ENCODE measurements around the gene ACTL7A.

ACTL7A gene

DNA sequence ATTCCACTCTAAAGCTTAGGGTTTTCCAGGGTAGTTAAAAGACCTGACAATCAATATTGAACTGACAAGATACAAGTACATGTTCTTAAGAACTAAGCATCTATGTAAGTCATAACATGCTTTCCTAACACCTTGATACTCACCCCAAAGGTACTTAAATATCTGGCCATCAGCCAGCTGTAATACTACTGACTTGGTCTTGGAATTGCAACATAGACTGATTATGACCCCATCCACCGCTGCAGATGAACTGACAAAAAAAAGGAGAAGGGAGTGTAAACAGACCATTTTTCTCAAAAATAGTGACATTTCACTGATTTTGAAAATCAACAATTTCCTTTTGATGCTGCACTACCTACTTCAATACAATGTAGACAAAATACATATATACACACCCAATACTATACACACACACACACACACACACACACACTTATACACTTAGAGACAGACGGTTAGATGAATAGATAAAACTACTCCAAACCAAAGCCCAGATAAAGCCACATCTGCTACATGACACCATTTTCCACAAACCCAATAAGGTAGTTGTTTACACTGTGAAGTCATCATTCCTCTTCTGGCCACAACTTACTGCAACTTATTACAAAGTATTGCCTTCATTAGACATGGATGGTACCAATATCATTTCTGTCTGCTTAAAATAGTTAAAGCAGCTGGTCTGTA is 41.5 kb downstream of the ACTL7A start:
- no peak for TF ChIP-seq POLR2A (IDR thresholded peaks at IDR 0.05; ENCODE audit: low read length)
- TF ChIP-seq GATA1 (IDR thresholded peaks at IDR 0.05; ENCODE audit: low read depth, low read length): no peak
- DNase-seq: peak in 1 of 2 experiments; percentile 3

DNA sequence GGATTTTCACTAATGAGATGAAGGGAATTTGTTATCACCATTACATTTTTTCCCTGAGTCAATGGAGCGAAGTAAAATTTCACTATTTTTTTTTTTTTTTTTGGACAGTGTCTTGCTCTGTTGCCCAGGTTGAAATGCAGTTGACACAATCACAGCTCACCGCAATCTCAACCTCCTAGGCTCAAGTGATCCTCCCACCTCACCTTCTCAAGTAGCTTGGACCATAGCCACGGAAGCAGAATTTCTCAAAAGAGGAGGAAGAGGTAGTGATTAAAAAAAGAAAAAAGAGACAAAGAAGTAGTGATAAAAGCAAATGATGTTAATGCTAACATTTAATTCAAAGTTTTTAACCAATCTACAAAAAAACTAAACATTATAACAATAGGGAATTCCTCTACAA is 42.1 kb downstream of the ACTL7A start:
- DNase-seq: no peak
- TF ChIP-seq POLR2A (IDR thresholded peaks at IDR 0.05; ENCODE audit: low read length) (no peak), GATA1 (IDR thresholded peaks at IDR 0.05; ENCODE audit: low read depth, low read length) (no peak)

DNA sequence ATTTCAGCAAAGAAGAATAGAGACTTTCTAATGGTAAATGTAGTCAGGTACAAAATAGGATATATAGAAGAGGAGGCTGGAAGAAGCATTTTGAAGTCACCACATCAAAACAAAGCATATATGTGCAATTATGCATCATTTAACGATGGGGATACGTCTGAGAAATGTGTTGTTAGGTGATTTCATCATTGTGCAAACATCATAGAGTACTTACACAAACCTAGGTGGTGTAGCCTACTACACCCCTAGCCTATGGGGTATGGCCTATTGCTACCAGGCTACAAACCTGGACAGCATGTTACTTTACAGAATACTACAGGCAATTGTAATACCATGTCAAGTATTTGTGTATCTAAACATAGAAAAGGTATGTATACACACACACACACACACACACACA is 43.4 kb downstream of the ACTL7A start:
- TF ChIP-seq GATA1 (IDR thresholded peaks at IDR 0.05; ENCODE audit: low read depth, low read length) (no peak), POLR2A (IDR thresholded peaks at IDR 0.05; ENCODE audit: low read length) (no peak)
- no peak for DNase-seq

DNA sequence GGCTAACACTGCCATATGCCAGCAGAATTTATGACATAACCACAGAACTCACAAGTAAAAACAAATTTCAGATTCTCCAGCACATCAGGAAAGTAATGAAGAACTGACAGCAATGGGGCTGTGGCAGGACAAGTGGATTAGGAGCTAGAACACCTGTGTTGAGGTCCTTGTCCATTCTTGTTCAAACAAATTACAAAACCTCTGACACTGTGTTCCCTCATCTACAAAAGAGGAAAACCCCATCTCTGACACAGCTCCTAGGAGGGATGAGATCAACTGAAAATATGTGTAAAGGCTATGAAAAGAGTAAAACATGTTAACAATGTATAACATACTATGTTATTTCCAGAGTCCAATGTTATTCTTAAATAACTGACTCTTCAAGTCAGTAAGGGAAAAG is 48.3 kb downstream of the ACTL7A start:
- TF ChIP-seq GATA1 (IDR thresholded peaks at IDR 0.05; ENCODE audit: low read depth, low read length): no peak
- no peak for TF ChIP-seq POLR2A (IDR thresholded peaks at IDR 0.05; ENCODE audit: low read length)
- DNase-seq: no peak

DNA sequence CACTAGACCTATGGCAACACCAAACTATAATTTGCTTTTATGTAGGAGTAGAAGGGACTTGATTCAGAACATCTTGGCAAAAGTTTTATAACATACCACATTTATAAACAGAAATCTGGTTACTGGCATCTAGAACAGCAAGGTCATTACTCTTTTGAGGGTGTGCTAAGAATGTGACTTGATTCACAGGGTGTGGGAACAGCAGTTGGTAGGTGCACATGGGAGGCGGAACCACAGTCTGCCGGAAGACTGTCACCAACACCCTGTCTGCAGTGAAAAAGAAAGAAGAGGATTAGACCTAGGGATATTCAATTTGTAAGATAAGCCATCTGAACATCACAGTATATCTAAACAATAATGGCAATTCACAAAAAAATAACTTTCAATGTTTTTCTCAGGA is 48.8 kb downstream of the ACTL7A start:
- TF ChIP-seq GATA1 (IDR thresholded peaks at IDR 0.05; ENCODE audit: low read depth, low read length): no peak
- TF ChIP-seq POLR2A (IDR thresholded peaks at IDR 0.05; ENCODE audit: low read length): no peak
- DNase-seq: no peak

DNA sequence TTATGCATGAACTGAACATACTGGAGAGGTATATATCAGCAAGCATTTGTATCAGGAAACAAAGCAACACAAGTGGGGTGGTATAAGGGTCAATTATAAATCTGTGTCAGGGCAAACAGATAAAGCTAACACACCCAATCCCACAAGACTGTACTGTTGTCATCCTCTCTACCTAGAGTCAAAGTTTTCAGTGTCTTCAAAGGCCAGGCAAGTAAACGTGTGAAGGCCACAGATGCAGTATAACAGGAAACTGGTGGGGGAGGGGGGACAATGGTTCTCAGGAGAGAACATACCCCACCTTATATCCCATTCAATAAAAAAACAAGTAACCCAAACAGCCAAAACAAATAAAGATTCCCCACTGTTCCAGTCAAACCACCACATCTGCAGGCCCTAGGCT is 49.8 kb downstream of the ACTL7A start:
- TF ChIP-seq GATA1 (IDR thresholded peaks at IDR 0.05; ENCODE audit: low read depth, low read length) (no peak), POLR2A (IDR thresholded peaks at IDR 0.05; ENCODE audit: low read length) (no peak)
- no peak for DNase-seq
